ENCODE data around the gene FGF3.

FGF3 gene

DNA sequence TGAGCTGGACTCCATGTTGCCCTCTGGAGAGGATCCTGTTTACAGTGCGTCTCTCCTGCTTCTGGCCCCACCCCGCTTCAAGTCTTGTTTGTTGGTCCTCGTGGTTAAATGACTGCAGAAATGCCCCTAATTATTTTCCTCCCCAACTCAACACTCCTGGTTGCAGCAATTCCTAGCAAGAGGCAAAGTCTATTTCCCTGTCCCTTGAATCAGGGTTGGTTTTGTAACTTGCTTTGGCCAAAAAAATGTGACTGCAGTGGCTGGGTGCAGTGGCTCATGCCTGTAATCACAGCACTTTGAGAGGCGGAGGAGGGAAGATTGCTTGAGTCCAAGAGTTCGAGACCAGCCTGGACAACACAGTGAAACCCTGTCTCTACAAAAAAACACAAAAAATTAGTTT, 41.0 kb upstream of the FGF3 start:
- TF ChIP-seq, protein P1, sequence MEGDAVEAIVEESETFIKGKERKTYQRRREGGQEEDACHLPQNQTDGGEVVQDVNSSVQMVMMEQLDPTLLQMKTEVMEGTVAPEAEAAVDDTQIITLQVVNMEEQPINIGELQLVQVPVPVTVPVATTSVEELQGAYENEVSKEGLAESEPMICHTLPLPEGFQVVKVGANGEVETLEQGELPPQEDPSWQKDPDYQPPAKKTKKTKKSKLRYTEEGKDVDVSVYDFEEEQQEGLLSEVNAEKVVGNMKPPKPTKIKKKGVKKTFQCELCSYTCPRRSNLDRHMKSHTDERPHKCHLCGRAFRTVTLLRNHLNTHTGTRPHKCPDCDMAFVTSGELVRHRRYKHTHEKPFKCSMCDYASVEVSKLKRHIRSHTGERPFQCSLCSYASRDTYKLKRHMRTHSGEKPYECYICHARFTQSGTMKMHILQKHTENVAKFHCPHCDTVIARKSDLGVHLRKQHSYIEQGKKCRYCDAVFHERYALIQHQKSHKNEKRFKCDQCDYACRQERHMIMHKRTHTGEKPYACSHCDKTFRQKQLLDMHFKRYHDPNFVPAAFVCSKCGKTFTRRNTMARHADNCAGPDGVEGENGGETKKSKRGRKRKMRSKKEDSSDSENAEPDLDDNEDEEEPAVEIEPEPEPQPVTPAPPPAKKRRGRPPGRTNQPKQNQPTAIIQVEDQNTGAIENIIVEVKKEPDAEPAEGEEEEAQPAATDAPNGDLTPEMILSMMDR (IDR thresholded peaks at IDR 0.05; ENCODE audit: low read depth, low read length): no peak
- H3K4me3 ChIP-seq (ENCODE audit: low read depth, low read length): no peak overlapping the region

DNA sequence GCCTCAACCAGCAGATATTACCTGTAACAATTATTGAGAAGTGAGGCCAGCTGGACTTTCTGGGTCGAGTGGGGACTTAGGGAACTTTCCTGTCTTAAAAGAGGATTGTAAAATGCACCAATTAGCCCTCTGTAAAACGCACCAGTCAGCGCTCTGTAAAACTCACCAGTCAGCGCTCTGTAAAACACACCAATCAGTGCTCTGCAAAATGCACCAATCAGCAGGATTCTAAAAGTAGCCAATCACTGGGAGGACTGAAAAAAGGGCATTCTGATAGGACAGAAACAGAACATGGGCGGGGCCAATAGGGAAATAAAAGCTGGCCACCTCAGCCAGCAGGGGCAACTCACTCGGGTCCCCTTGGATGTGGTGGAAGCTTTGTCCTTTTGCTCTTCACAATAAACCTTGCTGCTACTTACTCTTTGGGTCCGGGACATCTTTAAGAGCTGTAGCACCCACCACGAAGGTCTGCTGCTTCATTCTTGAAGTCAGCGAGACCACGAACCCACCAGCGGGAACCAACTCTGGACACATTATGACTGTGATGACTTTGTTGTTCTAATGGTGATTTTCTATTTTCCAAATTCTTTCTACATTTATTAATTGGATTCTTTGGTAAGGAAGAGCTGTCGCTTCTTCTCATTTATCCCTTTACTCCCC, 40.2 kb upstream of the FGF3 start:
- no peak overlapping the region for H3K4me3 ChIP-seq (ENCODE audit: low read depth, low read length)
- TF ChIP-seq, protein P1 (IDR thresholded peaks at IDR 0.05; ENCODE audit: low read depth, low read length): no peak

DNA sequence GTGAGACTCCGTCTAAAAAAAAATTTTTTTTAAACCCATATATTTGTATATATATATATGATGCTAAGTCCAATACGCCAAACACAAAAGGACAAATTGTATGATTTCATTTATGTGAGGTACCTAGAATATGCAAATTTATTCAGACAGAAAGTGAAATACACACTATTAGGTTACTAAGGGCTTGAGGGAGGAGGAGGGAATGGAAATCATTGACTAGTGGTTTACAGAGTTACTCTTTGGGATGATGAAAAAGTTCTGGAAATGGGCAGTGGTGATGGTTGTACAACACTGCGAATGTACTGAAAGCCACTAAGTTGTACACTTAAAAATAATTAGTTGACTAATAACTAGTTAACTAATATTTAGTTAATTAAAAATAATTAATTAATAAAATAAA, 36.2 kb upstream of the FGF3 start:
- H3K4me3 ChIP-seq (ENCODE audit: low read depth, low read length): no peak overlapping the region
- TF ChIP-seq, protein P1 (IDR thresholded peaks at IDR 0.05; ENCODE audit: low read depth, low read length): no peak

DNA sequence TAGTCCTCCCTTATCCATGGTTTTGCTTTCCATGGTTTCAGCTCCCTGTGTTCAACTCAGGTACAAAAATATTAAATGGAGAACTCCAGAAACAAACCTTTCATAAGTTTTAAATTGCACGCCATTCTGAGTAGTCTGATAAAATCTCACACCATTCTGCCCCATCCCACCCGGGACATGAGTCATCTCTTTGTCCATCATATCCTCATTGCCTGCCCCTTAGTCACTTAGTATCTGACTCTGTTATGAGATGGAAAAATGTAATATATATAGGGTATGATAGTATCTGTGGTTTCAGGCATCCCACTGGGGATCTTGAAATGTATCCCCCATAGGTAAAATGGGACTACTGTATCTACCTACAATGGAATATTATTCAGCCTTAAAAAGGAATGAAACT, 35.5 kb upstream of the FGF3 start:
- TF ChIP-seq, protein P1 (IDR thresholded peaks at IDR 0.05; ENCODE audit: low read depth, low read length): no peak
- H3K4me3 ChIP-seq (ENCODE audit: low read depth, low read length): no peak overlapping the region

DNA sequence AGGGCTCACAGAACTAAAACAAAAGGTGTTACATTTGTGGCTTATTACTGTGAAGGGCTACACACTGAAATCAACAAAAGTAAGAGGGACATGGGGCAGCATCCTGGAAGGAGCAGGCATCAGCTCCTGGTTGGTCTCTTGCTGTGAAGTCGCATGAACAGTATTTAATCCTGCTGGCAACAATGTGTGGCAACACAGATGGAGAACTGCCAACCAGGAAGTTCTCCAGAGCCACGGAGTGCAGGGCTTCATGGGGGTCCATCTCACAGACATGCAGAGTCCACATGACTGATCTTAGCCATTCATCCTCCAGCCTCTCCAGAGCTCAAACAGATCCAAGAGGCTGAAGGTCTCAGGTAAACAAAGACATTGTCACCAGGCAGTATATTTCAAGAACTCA, 32.8 kb upstream of the FGF3 start:
- no peak overlapping the region for H3K4me3 ChIP-seq (ENCODE audit: low read depth, low read length)
- TF ChIP-seq, protein P1 (IDR thresholded peaks at IDR 0.05; ENCODE audit: low read depth, low read length): no peak

DNA sequence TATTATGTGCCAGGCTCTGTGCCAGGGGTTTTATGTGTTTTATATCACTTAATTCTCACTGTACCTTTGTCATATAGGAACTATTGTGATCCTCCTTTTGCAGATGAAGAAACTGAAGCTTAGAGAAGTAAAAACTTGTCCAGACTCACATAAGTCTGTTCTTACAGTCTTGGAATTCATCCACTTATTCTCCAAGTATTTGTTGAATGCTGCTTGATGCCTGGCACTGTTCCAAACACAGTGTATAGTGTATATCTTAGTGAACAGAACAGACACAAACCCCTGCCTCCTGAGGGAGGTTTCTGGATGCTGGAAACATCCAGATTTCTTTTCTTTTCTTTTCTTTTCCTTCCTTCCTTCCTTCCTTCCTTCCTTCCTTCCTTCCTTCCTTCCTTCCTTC, 29.0 kb upstream of the FGF3 start:
- TF ChIP-seq, protein P1 (IDR thresholded peaks at IDR 0.05; ENCODE audit: low read depth, low read length): no peak
- H3K4me3 ChIP-seq (ENCODE audit: low read depth, low read length): no peak overlapping the region

DNA sequence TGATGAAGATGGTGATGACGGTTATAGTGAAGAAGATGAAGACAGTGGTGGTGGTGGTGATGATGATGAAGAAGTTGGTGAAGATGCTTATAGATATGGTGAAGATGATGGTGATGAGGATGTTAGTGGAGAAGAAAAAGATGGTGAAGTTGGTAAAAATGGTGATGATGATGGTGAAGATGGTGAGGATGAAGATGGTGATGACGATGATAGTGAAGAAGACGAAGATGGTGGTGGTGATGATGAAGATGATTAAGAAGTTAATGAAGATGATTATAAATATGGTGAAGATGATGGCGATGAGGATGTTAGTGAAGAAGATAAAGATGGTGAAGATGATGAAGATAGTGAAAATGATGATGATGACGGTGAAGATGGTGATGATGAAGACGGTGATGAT, 25.2 kb upstream of the FGF3 start:
- H3K4me3 ChIP-seq (ENCODE audit: low read depth, low read length): no peak overlapping the region
- TF ChIP-seq, protein P1 (IDR thresholded peaks at IDR 0.05; ENCODE audit: low read depth, low read length): no peak
